IMR-90 (cell line): ENCODE measurements around the gene MAVS. TPM values are rescaled to one million over a fixed set of nuclear protein-coding genes. Genes with fewer than 3 reads are reported as not detected.

Experiments used
- ATAC-seq: fragments of 200-7000 bp; cut with Tn5 transposase; 2 replicates; pipeline ENCODE4 v1.9.1; 2020; ENCODE audit warnings: low read depth, mild to moderate bottlenecking, moderate library complexity
- BruUV-seq: library from RNA; stranded (reverse); fragments of 400-500 nt; replicated peaks from 2 replicates; lab custom pipeline; 2021; lab: Mats Ljungman, UMichigan
- CTCF ChIA-PET: fragments of 300-600 bp; formaldehyde crosslinking; extraction: SDS; loops from one replicate; lab custom pipeline; 2021; ENCODE audit warnings: antibody characterized with exemption; lab: Yijun Ruan, JAX
- POLR2A ChIA-PET: fragments of 300-600 bp; sonication (Branson Sonifier 250); formaldehyde crosslinking; loops from one replicate; lab custom pipeline; 2022; ENCODE audit warnings: antibody characterized with exemption; ENCODE audit not compliant: unreplicated experiment; lab: Charles Lee
- DNase-seq: peaks from one replicate; pipeline ENCODE4 v3.0.0; 2013
- H2AFZ ChIP-seq: replicated peaks from 2 replicates; pipeline ENCODE3; 2013; ENCODE audit warnings: low read length, mild to moderate bottlenecking; ENCODE audit not compliant: poor library complexity
- H2AK5ac ChIP-seq: 2 replicates; pipeline ENCODE4 v1.6.1; 2013; ENCODE audit warnings: low read depth, low read length, inconsistent platforms
- H2AK9ac ChIP-seq: replicated peaks from 2 replicates; pipeline ENCODE3; 2013; ENCODE audit warnings: mild to moderate bottlenecking, low read depth, low read length, moderate library complexity; ENCODE audit not compliant: poor library complexity
- H2BK120ac ChIP-seq: 2 replicates; pipeline ENCODE4 v1.6.1; 2013; ENCODE audit warnings: low read depth, low read length, inconsistent platforms
- H2BK15ac ChIP-seq: 3 replicates; pipeline ENCODE4 v1.6.1; 2013; ENCODE audit warnings: low read depth, low read length, inconsistent platforms
- H2BK20ac ChIP-seq: 2 replicates; pipeline ENCODE4 v1.6.1; 2013; ENCODE audit warnings: low read depth, mild to moderate bottlenecking, inconsistent platforms, low read length, moderate library complexity
- H2BK5ac ChIP-seq: 2 replicates; pipeline ENCODE4 v1.6.1; 2013; ENCODE audit warnings: mild to moderate bottlenecking, low read depth, low read length, inconsistent platforms; ENCODE audit not compliant: poor library complexity, severe bottlenecking
- H3K14ac ChIP-seq: replicated peaks from 2 replicates; pipeline ENCODE4 v1.6.1; 2013; ENCODE audit warnings: low read depth, low read length, inconsistent platforms
- H3K18ac ChIP-seq: 2 replicates; pipeline ENCODE4 v1.6.1; 2013; ENCODE audit warnings: low read depth, low read length, control low read depth
- H3K23ac ChIP-seq: 2 replicates; pipeline ENCODE4 v1.6.1; 2013; ENCODE audit warnings: low read depth, low read length, inconsistent platforms
- H3K27ac ChIP-seq: 2 replicates; pipeline ENCODE4 v1.5.1; 2013; ENCODE audit warnings: mild to moderate bottlenecking, control low read depth, low read length; ENCODE audit not compliant: insufficient read depth
- H3K27me3 ChIP-seq: 2 replicates; pipeline ENCODE4 v1.6.1; 2013; ENCODE audit warnings: low read length; ENCODE audit not compliant: control insufficient read depth, insufficient read depth
- H3K36me3 ChIP-seq: 2 replicates; pipeline ENCODE4 v1.6.1; 2013; ENCODE audit warnings: low read length, mixed read lengths; ENCODE audit not compliant: control insufficient read depth, insufficient read depth
- H3K4ac ChIP-seq: 2 replicates; pipeline ENCODE4 v1.6.1; 2013; ENCODE audit warnings: low read depth, low read length, inconsistent platforms
- H3K4me1 ChIP-seq: 2 replicates; pipeline ENCODE4 v1.6.1; 2013; ENCODE audit warnings: low read length, mixed read lengths; ENCODE audit not compliant: control insufficient read depth, insufficient read depth
- H3K4me2 ChIP-seq: 2 replicates; pipeline ENCODE4 v1.6.1; 2013; ENCODE audit warnings: low read depth, mild to moderate bottlenecking, control low read depth, low read length, moderate library complexity
- H3K4me3 ChIP-seq: 2 replicates; pipeline ENCODE4 v1.5.1; 2013; ENCODE audit warnings: low read depth, mild to moderate bottlenecking, control low read depth, low read length, moderate library complexity; ENCODE audit not compliant: insufficient read depth
- H3K56ac ChIP-seq: 2 replicates; pipeline ENCODE4 v1.6.1; 2013; ENCODE audit warnings: low read length, inconsistent platforms; ENCODE audit not compliant: insufficient read depth; ENCODE audit errors: extremely low read depth
- H3K79me1 ChIP-seq, 2 experiments: 2 replicates each; pipeline ENCODE4 v1.6.1; 2013; ENCODE audit warnings: low read length in 2 of 2, inconsistent platforms in 1 of 2, low read depth in 1 of 2
- H3K9ac ChIP-seq: 2 replicates; pipeline ENCODE4 v1.6.1; 2013; ENCODE audit warnings: low read depth, low read length, control low read depth
- H3K9me1 ChIP-seq: 2 replicates; pipeline ENCODE4 v1.6.1; 2013; ENCODE audit warnings: low read length, inconsistent platforms; ENCODE audit not compliant: insufficient read depth
- H3K9me3 ChIP-seq: 2 replicates; pipeline ENCODE4 v1.6.1; 2013; ENCODE audit warnings: low read length; ENCODE audit not compliant: control insufficient read depth, insufficient read depth
- H4K20me1 ChIP-seq: 2 replicates; pipeline ENCODE4 v1.6.1; 2013; ENCODE audit warnings: low read length, inconsistent platforms; ENCODE audit not compliant: insufficient read depth
- H4K5ac ChIP-seq: 2 replicates; pipeline ENCODE4 v1.6.1; 2013; ENCODE audit warnings: mild to moderate bottlenecking, low read depth, low read length, control low read depth
- H4K8ac ChIP-seq, 2 experiments: 2 replicates each; pipeline ENCODE4 v1.6.1; 2013; ENCODE audit warnings: low read depth in 2 of 2, low read length in 2 of 2, control low read depth in 1 of 2, inconsistent platforms in 1 of 2
- H4K91ac ChIP-seq: 2 replicates; pipeline ENCODE4 v1.6.1; 2013; ENCODE audit warnings: low read depth, low read length, inconsistent platforms; ENCODE audit not compliant: insufficient read depth
- BHLHE40 ChIP-seq: fragments of 150-350 bp; IDR thresholded peaks from 2 replicates; pipeline ENCODE4 v1.6.1; 2016; ENCODE audit warnings: mild to moderate bottlenecking, low read depth, low read length
- CEBPB ChIP-seq: IDR thresholded peaks from 2 replicates; pipeline ENCODE4 v1.6.1; 2012; ENCODE audit warnings: low read depth, low read length, improper control_type of control experiment
- CHD1 ChIP-seq: IDR thresholded peaks from 2 replicates; pipeline ENCODE4 v1.6.1; 2012; ENCODE audit warnings: low read depth, low read length, improper control_type of control experiment
- CTCF ChIP-seq: conservative IDR thresholded peaks from 2 replicates; pipeline ENCODE4 v1.5.1; 2012; ENCODE audit warnings: mild to moderate bottlenecking, low read depth, low read length, improper control_type of control experiment
- ELK1 ChIP-seq: fragments of 150-350 bp; IDR thresholded peaks from 2 replicates; pipeline ENCODE4 v1.6.1; 2016; ENCODE audit warnings: low read depth, mild to moderate bottlenecking, low read length, moderate library complexity, borderline replicate concordance
- FOS ChIP-seq: fragments of 150-350 bp; IDR thresholded peaks from 2 replicates; pipeline ENCODE4 v1.6.1; 2016; ENCODE audit warnings: low read depth, low read length
- MAFK ChIP-seq: IDR thresholded peaks from 2 replicates; pipeline ENCODE4 v1.6.1; 2012; ENCODE audit warnings: low read depth, low read length, improper control_type of control experiment
- MAZ ChIP-seq: IDR thresholded peaks from 2 replicates; pipeline ENCODE4 v1.6.1; 2012; ENCODE audit warnings: low read depth, mild to moderate bottlenecking, low read length, improper control_type of control experiment, moderate library complexity, borderline replicate concordance
- MXI1 ChIP-seq: IDR thresholded peaks from 2 replicates; pipeline ENCODE4 v1.6.1; 2012; ENCODE audit warnings: low read depth, mild to moderate bottlenecking, low read length, moderate library complexity, borderline replicate concordance
- NFE2L2 ChIP-seq: fragments of 150-350 bp; IDR thresholded peaks from 2 replicates; pipeline ENCODE4 v1.6.1; 2016; ENCODE audit warnings: low read depth, mild to moderate bottlenecking, low read length
- POLR2A ChIP-seq: IDR thresholded peaks from 2 replicates; pipeline ENCODE4 v1.6.1; 2012; ENCODE audit warnings: mild to moderate bottlenecking, low read depth, low read length
- RAD21 ChIP-seq: IDR thresholded peaks from 2 replicates; pipeline ENCODE4 v1.6.1; 2012; ENCODE audit warnings: low read length, improper control_type of control experiment
- RCOR1 ChIP-seq: IDR thresholded peaks from 2 replicates; pipeline ENCODE4 v1.6.1; 2012; ENCODE audit warnings: mild to moderate bottlenecking, low read length, improper control_type of control experiment; ENCODE audit not compliant: insufficient replicate concordance
- RFX5 ChIP-seq: IDR thresholded peaks from 2 replicates; pipeline ENCODE4 v1.8.0; 2012; ENCODE audit warnings: low read depth, mild to moderate bottlenecking, low read length, moderate library complexity
- SMC3 ChIP-seq: fragments of 150-350 bp; IDR thresholded peaks from 2 replicates; pipeline ENCODE4 v1.6.1; 2016; ENCODE audit warnings: low read depth, mild to moderate bottlenecking, antibody characterized with exemption, low read length, moderate library complexity
- USF2 ChIP-seq: fragments of 150-350 bp; IDR thresholded peaks from 2 replicates; pipeline ENCODE4 v1.6.1; 2017; ENCODE audit warnings: mild to moderate bottlenecking, antibody characterized with exemption, low read length, low read depth
- WGBS, 2 experiments: methylation state at CpG; one replicate each; pipeline versions ENCODE4 v1.1.5 to v1.1.7; 2013; ENCODE audit warnings: missing lambda C conversion rate in 2 of 2; ENCODE audit not compliant: insufficient read length in 1 of 2; ENCODE audit errors: extremely low coverage in 2 of 2; 5-methylcytosine and 5-hydroxymethylcytosine counted together
- dilution Hi-C: fragments of 300-500 bp; cut with HindIII; formaldehyde crosslinking; loops from one replicate; pipeline ENCODE4 v1.14.3; 2018; ENCODE audit warnings: low sequenced_read_pairs; ENCODE audit not compliant: unreplicated experiment
- in situ Hi-C: fragments of 300-500 bp; cut with MboI; formaldehyde crosslinking; loops from 3 replicates; pipeline ENCODE4 v1.14.3; 2019; ENCODE audit warnings: low sequenced_read_pairs, inconsistent platforms, mixed read lengths
- intact Hi-C: fragments of 100-400 bp; cut with micrococcal nuclease; formaldehyde crosslinking; loops from 2 replicates; pipeline ENCODE4 v1.10.0; 2022
- polyA plus RNA-seq, 3 experiments: library from polyadenylated mRNA; depleted of rRNA; stranded (reverse); fragments of >200 nt; gene quantifications; 2 replicates each; pipeline ENCODE4 v1.2.3, GENCODE V29; 2012; ENCODE audit warnings: low replicate concordance in 1 of 3
- total RNA-seq: library from RNA; depleted of rRNA; stranded (reverse); fragments of >200 nt; gene quantifications from 2 replicates; pipeline ENCODE4 v1.2.3, GENCODE V29; 2012

Gene MAVS
- total and polyA plus RNA-seq, 2 of the 4 experiments (the other 2 are of a cell fraction), result 10.4 to 15.6 TPM

- ChIA-PET CTCF (no interaction called here), POLR2A (no interaction called here)
- no peaks in the 10 kb centered on the region for H4K20me1 ChIP-seq
- no peaks in the 10 kb centered on the region for H3K9me3 ChIP-seq
- WGBS, 2 experiments, result 95% methylated on average over 14 of the region's 20 CpGs; no CpG with 5 or more reads in 1 of the 2 experiments
- H3K79me1 ChIP-seq, result peaks cover 14 to 28% of the 10 kb centered on the region in 2 experiments; a peak in 3 of 4 replicates
- intact Hi-C loops (no loop called here), dilution Hi-C loops (no loop called here), in situ Hi-C loops (no loop called here)
- BruUV-seq, result no TSS peak
- peaks cover 36% of the 10 kb centered on the region for H3K36me3 ChIP-seq
- H3K18ac ChIP-seq, result no peak overlapping the region
- no peak overlapping the region for H2AK9ac ChIP-seq
- H3K27me3 ChIP-seq, result no peaks in the 10 kb centered on the region
- H4K91ac ChIP-seq, result no peak overlapping the region
- H3K14ac ChIP-seq, result no peak overlapping the region
- H2BK20ac ChIP-seq, result no peak overlapping the region
- no peak overlapping the region for H4K8ac ChIP-seq
- H3K4me3 ChIP-seq, result no peak overlapping the region
- ATAC-seq (no peak), DNase-seq (no peak)
- H2BK15ac ChIP-seq, result no peak overlapping the region
- H3K4ac ChIP-seq, result no peak overlapping the region
- 0 out of 2 replicates have a peak, but pooled peaks cover 8% of the 10 kb centered on the region for H3K9me1 ChIP-seq
- H3K4me2 ChIP-seq, result no peak overlapping the region
- H4K5ac ChIP-seq, result no peak overlapping the region
- H2BK5ac ChIP-seq, result no peak overlapping the region
- no peak overlapping the region for H3K56ac ChIP-seq
- no peak overlapping the region for H2AK5ac ChIP-seq
- peaks cover 3% of the 10 kb centered on the region; the same call in 1 of the 2 replicates for H3K4me1 ChIP-seq
- H3K9ac ChIP-seq, result no peak overlapping the region
- H2AFZ ChIP-seq, result no peak overlapping the region
- no peak overlapping the region for H3K23ac ChIP-seq
- TF ChIP-seq POLR2A, result no peak
- TF ChIP-seq BHLHE40, result no peak
- TF ChIP-seq RCOR1, result no peak
- no peak for TF ChIP-seq USF2
- no peak for TF ChIP-seq FOS
- no peak for TF ChIP-seq SMC3
- no peak for TF ChIP-seq CTCF
- no peak for TF ChIP-seq CHD1
- no peak for TF ChIP-seq CEBPB
- no peak for TF ChIP-seq MXI1
- TF ChIP-seq NFE2L2, result no peak
- TF ChIP-seq RFX5, result no peak
- no peak for TF ChIP-seq ELK1
- TF ChIP-seq MAFK, result no peak
- TF ChIP-seq MAZ, result no peak
- TF ChIP-seq RAD21, result no peak
- no peak overlapping the region for H3K27ac ChIP-seq
- H2BK120ac ChIP-seq, result no peak overlapping the region
Observed at GRCh38 chr20:3823881-3824280, 22.8 kb upstream of the MAVS start.
